OCI-LY7 (cell line): ENCODE measurements around the gene KRT36. TPM values are rescaled to one million over a fixed set of nuclear protein-coding genes. Genes with fewer than 3 reads are reported as not detected.

Source experiments
- BruUV-seq: library from RNA; stranded (reverse); fragments of 400-500 nt; replicated peaks from 2 replicates; lab custom pipeline; 2021; lab: Mats Ljungman, UMichigan
- CTCF ChIA-PET: fragments of 300-600 bp; sonication (Branson Sonifier 250); formaldehyde crosslinking; loops from one replicate; lab custom pipeline; 2022; ENCODE audit warnings: antibody characterized with exemption; ENCODE audit not compliant: unreplicated experiment; lab: Charles Lee
- POLR2A ChIA-PET: fragments of 300-600 bp; sonication (Branson Sonifier 250); formaldehyde crosslinking; loops from one replicate; lab custom pipeline; 2022; ENCODE audit warnings: antibody characterized with exemption; lab: Charles Lee
- DNase-seq: peaks from one replicate; pipeline ENCODE4 v3.0.0-alpha.2; 2015; ENCODE audit warnings: low spot score
- H2AFZ ChIP-seq: fragments of 200-600 bp; sonication (generic), shearing (Covaris generic); 2 replicates; pipeline ENCODE4 v1.6.1; 2014; ENCODE audit warnings: mild to moderate bottlenecking, antibody characterized with exemption, low read length, moderate library complexity
- H3K27ac ChIP-seq: fragments of 200-600 bp; sonication (generic); 2 replicates; pipeline ENCODE4 v1.5.1; 2014; ENCODE audit warnings: mixed run types, low read depth, mild to moderate bottlenecking, moderate library complexity, low read length, inconsistent platforms; ENCODE audit not compliant: poor library complexity, severe bottlenecking
- H3K36me3 ChIP-seq: fragments of 200-600 bp; sonication (generic); 2 replicates; pipeline ENCODE4 v1.6.1; 2014; ENCODE audit warnings: mild to moderate bottlenecking, antibody characterized with exemption, low read length, moderate library complexity, mixed read lengths; ENCODE audit not compliant: insufficient read depth
- H3K4me1 ChIP-seq: fragments of 200-600 bp; sonication (generic); 2 replicates; pipeline ENCODE4 v1.5.1; 2014; ENCODE audit warnings: mild to moderate bottlenecking, low read length; ENCODE audit not compliant: insufficient read depth, poor library complexity, severe bottlenecking
- H3K4me2 ChIP-seq: fragments of 200-600 bp; sonication (generic); 2 replicates; pipeline ENCODE4 v1.6.1; 2014; ENCODE audit warnings: mild to moderate bottlenecking, low read length
- H3K4me3 ChIP-seq: fragments of 200-600 bp; sonication (generic); 2 replicates; pipeline ENCODE4 v1.5.1; 2014; ENCODE audit warnings: mild to moderate bottlenecking, low read depth, low read length; ENCODE audit not compliant: poor library complexity, severe bottlenecking
- H3K79me2 ChIP-seq: fragments of 200-600 bp; sonication (generic); 2 replicates; pipeline ENCODE4 v1.6.1; 2016; ENCODE audit warnings: low read depth, mild to moderate bottlenecking, low read length, moderate library complexity, mixed read lengths; ENCODE audit not compliant: insufficient read depth
- H3K9me2 ChIP-seq: fragments of 200-600 bp; sonication (generic); 2 replicates; pipeline ENCODE4 v1.6.1; 2016; ENCODE audit warnings: mild to moderate bottlenecking, low read length, mixed read lengths; ENCODE audit not compliant: insufficient read depth
- H3K9me3 ChIP-seq: fragments of 200-600 bp; sonication (generic); 2 replicates; pipeline ENCODE4 v1.6.1; 2014; ENCODE audit warnings: mild to moderate bottlenecking, mixed run types, low read length, mixed read lengths
- H4K20me1 ChIP-seq: fragments of 200-600 bp; sonication (generic); 2 replicates; pipeline ENCODE4 v1.6.1; 2014; ENCODE audit warnings: mild to moderate bottlenecking, antibody characterized with exemption, low read length, moderate library complexity, mixed read lengths; ENCODE audit not compliant: insufficient read depth
- CTCF ChIP-seq: fragments of 200-600 bp; sonication (generic); conservative IDR thresholded peaks from 2 replicates; pipeline ENCODE4 v1.5.1; 2014; ENCODE audit warnings: mild to moderate bottlenecking, antibody characterized with exemption, low read length, moderate library complexity, mixed read lengths
- EZH2phosphoT487 ChIP-seq: fragments of 200-600 bp; sonication (generic); IDR thresholded peaks from 2 replicates; pipeline ENCODE4 v1.6.1; 2018; ENCODE audit warnings: low read depth, borderline replicate concordance, mild to moderate bottlenecking, mixed run types, antibody characterized with exemption, low read length, moderate library complexity, mixed read lengths
- intact Hi-C: fragments of 100-400 bp; cut with micrococcal nuclease; formaldehyde crosslinking; loops from one replicate; pipeline ENCODE4 v1.10.0; 2022; ENCODE audit not compliant: unreplicated experiment
- total RNA-seq, 2 experiments: library from RNA; depleted of rRNA in 1 of 2; stranded (reverse); fragments of >200 nt in 1 of 2; shearing (Covaris generic) in 1 of 2; gene quantifications; 2 replicates each; pipeline ENCODE4 v1.2.3, GENCODE V29; 2014 to 2022

Gene KRT36
- total RNA-seq, 2 experiments from 2014 or later, result not detected

GRCh38 chr17:41462705-41463104 is 27.0 kb downstream of the KRT36 start:
- TF ChIP-seq EZH2phosphoT487 (no peak), CTCF (no peak)
- POLR2A ChIA-PET, result interaction anchor here (0.8 kb wide), 1 partner anchor 227 kb away, joined by 3 read pairs; no protein-coding TSS in a partner anchor
- H3K4me3 ChIP-seq, result no peak overlapping the region
- H3K36me3 ChIP-seq, result no peaks in the 10 kb centered on the region
- intact Hi-C loops, result no loop called here
- no peak overlapping the region for H3K27ac ChIP-seq
- no peaks in the 10 kb centered on the region for H3K4me1 ChIP-seq
- H3K9me3 ChIP-seq, result no peaks in the 10 kb centered on the region
- H4K20me1 ChIP-seq, result no peaks in the 10 kb centered on the region
- H3K79me2 ChIP-seq, result no peaks in the 10 kb centered on the region
- H3K9me2 ChIP-seq, result no peaks in the 10 kb centered on the region
- CTCF ChIA-PET, result no interaction called here
- no peak overlapping the region for H2AFZ ChIP-seq
- no peak for DNase-seq
- no peak overlapping the region for H3K4me2 ChIP-seq
- BruUV-seq, result no TSS peak

- H4K20me1 ChIP-seq, result no peaks in the 10 kb centered on the region
- no peaks in the 10 kb centered on the region for H3K36me3 ChIP-seq
- H3K4me1 ChIP-seq, result no peaks in the 10 kb centered on the region
- no peaks in the 10 kb centered on the region for H3K9me2 ChIP-seq
- H3K9me3 ChIP-seq, result no peaks in the 10 kb centered on the region
- no TSS peak for BruUV-seq
- H2AFZ ChIP-seq, result no peak overlapping the region
- DNase-seq, result no peak
- ChIA-PET POLR2A (no interaction called here), CTCF (no interaction called here)
- intact Hi-C loops, result no loop called here
- no peak overlapping the region for H3K4me3 ChIP-seq
- no peak overlapping the region for H3K27ac ChIP-seq
- no peak overlapping the region for H3K4me2 ChIP-seq
- TF ChIP-seq CTCF, result no peak
- no peaks in the 10 kb centered on the region for H3K79me2 ChIP-seq
Observed at GRCh38 chr17:41457676-41458075, 32.0 kb downstream of the KRT36 start.

- no peak overlapping the region for H3K27ac ChIP-seq
Observed at GRCh38 chr17:41456204-41456603, 33.5 kb downstream of the KRT36 start.

More at GRCh38 chr17:41456204-41456603, 33.5 kb downstream of the KRT36 start:
- H3K36me3 ChIP-seq, result no peaks in the 10 kb centered on the region
- H3K4me3 ChIP-seq, result no peak overlapping the region
- H3K4me2 ChIP-seq, result no peak overlapping the region
- no peaks in the 10 kb centered on the region for H3K79me2 ChIP-seq
- no peak for TF ChIP-seq EZH2phosphoT487
- no peak for TF ChIP-seq CTCF
- no peak for DNase-seq
- ChIA-PET CTCF (no interaction called here), POLR2A (no interaction called here)
- no peaks in the 10 kb centered on the region for H3K9me3 ChIP-seq
- no peaks in the 10 kb centered on the region for H3K9me2 ChIP-seq
- BruUV-seq, result no TSS peak
- H3K4me1 ChIP-seq, result no peaks in the 10 kb centered on the region
- no peaks in the 10 kb centered on the region for H4K20me1 ChIP-seq
- intact Hi-C loops, result no loop called here
- no peak overlapping the region for H2AFZ ChIP-seq
